GM10266 (cell line): ENCODE measurements around the gene RPTOR.

ENCODE experiments used
- DNase-seq: peaks from one replicate; pipeline ENCODE4 v3.0.0; 2012; ENCODE audit errors: extremely low spot score
- CTCF ChIP-seq: IDR thresholded peaks from 2 replicates; pipeline ENCODE4 v1.5.1; 2012; ENCODE audit warnings: mild to moderate bottlenecking, low read depth; ENCODE audit not compliant: control insufficient read depth, insufficient read depth; ENCODE audit errors: missing control alignments

RPTOR gene

GRCh38 chr17:80941743-80942422, 397.2 kb downstream of the RPTOR start:
- DNase-seq, result no peak
- no peak for TF ChIP-seq CTCF

DNA sequence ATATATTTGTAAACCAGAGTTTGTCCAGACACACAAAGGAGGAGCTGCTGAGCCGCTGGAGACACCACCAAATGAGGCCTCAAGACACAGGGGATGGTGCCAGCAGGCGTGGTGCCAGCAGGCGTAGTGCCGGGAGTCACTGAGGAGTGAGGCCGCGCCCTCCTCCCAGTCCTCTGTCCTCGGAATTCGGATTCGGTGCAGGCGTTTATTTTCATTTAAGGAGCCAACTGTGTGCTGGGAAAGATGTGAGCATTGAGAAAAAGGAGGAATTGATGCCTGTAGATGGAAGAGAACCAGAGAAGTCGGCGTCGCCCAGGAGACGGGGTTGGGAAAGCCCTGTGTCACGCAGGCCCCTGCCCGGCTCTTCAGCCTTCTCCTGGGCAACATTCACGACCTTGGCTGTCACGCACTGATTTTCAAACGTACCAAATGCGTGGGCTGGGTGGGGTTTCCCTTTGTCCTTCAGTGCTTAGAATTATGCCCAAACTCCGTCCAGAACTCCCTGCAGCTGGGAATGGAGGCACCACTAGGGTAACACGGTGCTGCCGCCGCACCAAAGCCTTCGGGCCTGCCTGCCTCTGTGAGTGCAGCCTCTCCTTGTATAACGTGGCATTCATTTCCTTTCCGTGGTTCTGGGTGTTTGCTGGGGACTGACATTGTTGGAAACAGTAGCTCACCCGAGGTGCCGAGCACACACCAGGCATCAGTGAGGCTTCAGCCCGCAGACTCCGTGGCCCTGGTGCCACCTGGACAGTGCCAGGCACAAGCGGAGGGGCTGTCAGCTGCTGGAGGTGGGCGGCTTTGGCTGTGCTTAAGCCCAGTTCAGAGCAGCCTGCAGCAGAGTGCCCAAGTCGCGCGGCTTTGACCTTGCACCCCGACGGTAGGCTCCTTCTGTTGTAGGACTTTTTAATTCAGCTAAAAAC, 398.0 kb downstream of the RPTOR start:
- DNase-seq, result no peak
- TF ChIP-seq CTCF, result no peak

GRCh38 chr17:80943346-80944145, 398.9 kb downstream of the RPTOR start:
- no peak for TF ChIP-seq CTCF
- no peak for DNase-seq

GRCh38 chr17:80944326-80944725, 399.7 kb downstream of the RPTOR start:
- TF ChIP-seq CTCF, result no peak
- no peak for DNase-seq

DNA sequence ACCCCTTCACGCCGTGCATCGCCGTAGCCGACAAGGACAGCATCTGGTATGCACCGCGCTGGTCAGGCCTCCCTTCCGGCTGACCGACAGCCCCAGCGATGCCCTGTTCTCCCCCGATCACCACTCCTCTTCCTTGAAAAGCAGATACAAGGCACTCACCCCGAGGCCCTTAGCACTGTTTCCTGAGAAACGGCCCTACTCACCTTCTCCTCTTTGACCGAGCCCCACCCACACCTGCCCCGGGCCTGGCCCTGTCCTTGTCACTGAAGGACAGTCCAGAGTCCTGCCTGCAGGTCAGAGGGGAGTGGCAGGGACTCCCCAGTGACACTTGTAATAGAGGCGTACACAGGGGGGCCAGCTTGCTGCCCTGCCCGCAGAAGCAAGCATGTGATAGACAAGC, 401.1 kb downstream of the RPTOR start:
- no peak for DNase-seq
- TF ChIP-seq CTCF, result no peak

GRCh38 chr17:80946449-80946848, 401.8 kb downstream of the RPTOR start:
- no peak for DNase-seq
- no peak for TF ChIP-seq CTCF
